ENCODE results near the gene TMEM255B.

Gene TMEM255B

GRCh38 chr13:113851826-113852535 is 93.0 kb downstream of the TMEM255B start:
- no peak for TF ChIP-seq CTCF (IDR thresholded peaks at IDR 0.05; ENCODE audit: poor library complexity, severe bottlenecking)
- no peak for ATAC-seq (ENCODE audit: low read depth)
- peaks cover 2% of the 10 kb centered on the region for H3K9me3 ChIP-seq (ENCODE audit: severe bottlenecking)
- DNase-seq (ENCODE audit: low spot score), result peak; percentile 47
- peaks cover 62% of the 10 kb centered on the region for H3K36me3 ChIP-seq (ENCODE audit: low read depth)
- H3K4me1 ChIP-seq (ENCODE audit: insufficient read depth, poor library complexity, severe bottlenecking), result peaks cover 44% of the 10 kb centered on the region
- no peak overlapping the region for H3K4me3 ChIP-seq (ENCODE audit: severe bottlenecking)
- peak overlapping the region; percentile 46 for H3K27ac ChIP-seq (ENCODE audit: poor library complexity, severe bottlenecking)
- H3K27me3 ChIP-seq (ENCODE audit: insufficient read depth, poor library complexity, severe bottlenecking), result no peaks in the 10 kb centered on the region

GRCh38 chr13:113852536-113853517 is 93.8 kb downstream of the TMEM255B start:
- H3K9me3 ChIP-seq (ENCODE audit: severe bottlenecking), result peaks cover 2% of the 10 kb centered on the region
- no peaks in the 10 kb centered on the region for H3K27me3 ChIP-seq (ENCODE audit: insufficient read depth, poor library complexity, severe bottlenecking)
- no peak overlapping the region for H3K4me3 ChIP-seq (ENCODE audit: severe bottlenecking)
- H3K27ac ChIP-seq (ENCODE audit: poor library complexity, severe bottlenecking), result peak overlapping the region; percentile 46
- H3K4me1 ChIP-seq (ENCODE audit: insufficient read depth, poor library complexity, severe bottlenecking), result peaks cover 50% of the 10 kb centered on the region
- H3K36me3 ChIP-seq (ENCODE audit: low read depth), result peaks cover 59% of the 10 kb centered on the region
- TF ChIP-seq CTCF (IDR thresholded peaks at IDR 0.05; ENCODE audit: poor library complexity, severe bottlenecking), result no peak
- DNase-seq (ENCODE audit: low spot score), result peak; percentile 36
- ATAC-seq (ENCODE audit: low read depth), result no peak

- Histone ChIP-seq H3K27me3 (ENCODE audit: insufficient read depth, poor library complexity, severe bottlenecking) (no peaks in the 10 kb centered on the region), H3K27ac (ENCODE audit: poor library complexity, severe bottlenecking) (peak overlapping the region; percentile 46), H3K9me3 (ENCODE audit: severe bottlenecking) (peaks cover 2% of the 10 kb centered on the region), H3K36me3 (ENCODE audit: low read depth) (peaks cover 60% of the 10 kb centered on the region), H3K4me3 (ENCODE audit: severe bottlenecking) (no peak overlapping the region), H3K4me1 (ENCODE audit: insufficient read depth, poor library complexity, severe bottlenecking) (peaks cover 44% of the 10 kb centered on the region)
- TF ChIP-seq CTCF (IDR thresholded peaks at IDR 0.05; ENCODE audit: poor library complexity, severe bottlenecking), result no peak
- no peak for ATAC-seq (ENCODE audit: low read depth)
- peak; percentile 49 for DNase-seq (ENCODE audit: low spot score)
These were observed 94.7 kb downstream of the TMEM255B start for GRCh38 chr13:113853518-113854237.

GRCh38 chr13:113854238-113855011 is 95.4 kb downstream of the TMEM255B start:
- Histone ChIP-seq H3K27ac (ENCODE audit: poor library complexity, severe bottlenecking) (peak overlapping the region; percentile 46), H3K9me3 (ENCODE audit: severe bottlenecking) (peaks cover 2% of the 10 kb centered on the region), H3K4me3 (ENCODE audit: severe bottlenecking) (no peak overlapping the region), H3K27me3 (ENCODE audit: insufficient read depth, poor library complexity, severe bottlenecking) (no peaks in the 10 kb centered on the region), H3K4me1 (ENCODE audit: insufficient read depth, poor library complexity, severe bottlenecking) (peaks cover 36% of the 10 kb centered on the region), H3K36me3 (ENCODE audit: low read depth) (peaks cover 68% of the 10 kb centered on the region)
- TF ChIP-seq CTCF (IDR thresholded peaks at IDR 0.05; ENCODE audit: poor library complexity, severe bottlenecking), result no peak
- DNase-seq (ENCODE audit: low spot score) (peak; percentile 51), ATAC-seq (ENCODE audit: low read depth) (no peak)
